HFF-Myc (cell line): ENCODE data around the gene NIP7.

Source experiments
- DNase-seq: peaks from one replicate; pipeline ENCODE4 v3.0.0-alpha.2; 2011; ENCODE audit warnings: low read depth; ENCODE audit errors: extremely low read depth
- H3K4me3 ChIP-seq: replicated peaks from 2 replicates; pipeline ENCODE4 v1.5.1; 2011; ENCODE audit warnings: low read depth, mild to moderate bottlenecking, control low read depth, low read length
- CTCF ChIP-seq: IDR thresholded peaks from 2 replicates; pipeline ENCODE4 v1.5.1; 2012; ENCODE audit warnings: mild to moderate bottlenecking, low read depth, low read length, control low read depth; ENCODE audit errors: missing control alignments

Gene NIP7

DNA sequence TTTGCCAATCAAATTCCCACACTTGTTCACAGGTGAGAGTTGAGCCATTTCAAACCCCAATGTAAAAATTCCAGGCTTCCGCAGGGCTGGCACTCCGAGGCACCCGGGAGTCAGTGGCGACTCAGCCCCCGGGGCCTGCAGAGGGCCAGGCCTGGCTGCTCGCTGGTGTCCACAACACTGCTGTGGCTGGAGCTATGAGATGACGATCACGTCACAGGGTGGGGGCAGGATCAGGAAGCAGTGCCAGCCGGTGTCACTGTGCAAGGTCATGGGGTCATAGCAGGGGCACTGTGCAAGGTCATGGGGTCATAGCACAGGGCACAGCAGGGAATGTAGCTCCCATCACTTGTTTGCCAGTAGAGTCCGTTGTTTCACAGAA is 20.7 kb upstream of the NIP7 start:
- H3K4me3 ChIP-seq, result no peak overlapping the region
- no peak for DNase-seq
- TF ChIP-seq CTCF, result no peak

GRCh38 chr16:69319381-69319780 is 20.2 kb upstream of the NIP7 start:
- DNase-seq, result no peak
- TF ChIP-seq CTCF, result no peak
- no peak overlapping the region for H3K4me3 ChIP-seq

- TF ChIP-seq CTCF, result no peak
- DNase-seq, result no peak
- H3K4me3 ChIP-seq, result no peak overlapping the region
Measured at GRCh38 chr16:69319826-69320739, 19.5 kb upstream of the NIP7 start.

- TF ChIP-seq CTCF, result no peak
- no peak for DNase-seq
- no peak overlapping the region for H3K4me3 ChIP-seq
Measured at GRCh38 chr16:69320740-69321073, 18.9 kb upstream of the NIP7 start.

- no peak overlapping the region for H3K4me3 ChIP-seq
- no peak for DNase-seq
- TF ChIP-seq CTCF, result no peak
Measured at GRCh38 chr16:69321080-69321479, 18.5 kb upstream of the NIP7 start.

DNA sequence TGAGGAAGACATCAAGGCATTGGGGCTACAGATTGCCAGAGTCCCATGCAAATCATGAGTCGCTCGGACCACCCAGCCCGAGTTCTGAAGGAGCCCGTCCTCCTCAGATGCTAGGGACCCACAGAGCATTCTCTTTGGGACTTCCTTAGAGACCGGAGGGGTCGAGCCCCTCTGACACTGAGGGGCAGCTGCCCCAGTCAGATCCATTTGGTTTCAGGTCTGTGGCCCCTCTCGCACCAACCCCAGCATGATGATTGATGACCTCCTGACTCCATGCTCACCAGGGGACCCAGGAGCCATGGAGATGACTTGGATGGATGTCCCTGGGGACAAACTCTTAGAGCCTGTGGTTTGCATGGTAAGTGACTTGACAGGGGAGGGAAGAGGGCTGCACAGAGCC is 17.2 kb upstream of the NIP7 start:
- DNase-seq, result no peak
- no peak for TF ChIP-seq CTCF
- no peak overlapping the region for H3K4me3 ChIP-seq

GRCh38 chr16:69323415-69323814 is 16.2 kb upstream of the NIP7 start:
- no peak overlapping the region for H3K4me3 ChIP-seq

More at GRCh38 chr16:69323415-69323814, 16.2 kb upstream of the NIP7 start:
- no peak for DNase-seq
- no peak for TF ChIP-seq CTCF
